Renal cortical epithelial cell (primary cell): ENCODE data around the gene FAM210A. TPM values are rescaled to one million over a fixed set of nuclear protein-coding genes. Genes with fewer than 3 reads are reported as not detected.

Source experiments
- DNase-seq: peaks from one replicate; pipeline ENCODE4 v3.0.0-alpha.2; 2011; ENCODE audit warnings: low read depth
- total RNA-seq: library from RNA; depleted of rRNA; stranded (reverse); fragments of >200 nt; gene quantifications from 2 replicates; pipeline ENCODE4 v1.2.3, GENCODE V29; 2014

The FAM210A gene
- total RNA-seq, 1 donor from 2014 or later, result 47.6 TPM

GRCh38 chr18:13621886-13622619, 104.3 kb downstream of the FAM210A start:
- no peak for DNase-seq

- no peak for DNase-seq
Observed at GRCh38 chr18:13621446-13621849, 104.9 kb downstream of the FAM210A start.

DNA sequence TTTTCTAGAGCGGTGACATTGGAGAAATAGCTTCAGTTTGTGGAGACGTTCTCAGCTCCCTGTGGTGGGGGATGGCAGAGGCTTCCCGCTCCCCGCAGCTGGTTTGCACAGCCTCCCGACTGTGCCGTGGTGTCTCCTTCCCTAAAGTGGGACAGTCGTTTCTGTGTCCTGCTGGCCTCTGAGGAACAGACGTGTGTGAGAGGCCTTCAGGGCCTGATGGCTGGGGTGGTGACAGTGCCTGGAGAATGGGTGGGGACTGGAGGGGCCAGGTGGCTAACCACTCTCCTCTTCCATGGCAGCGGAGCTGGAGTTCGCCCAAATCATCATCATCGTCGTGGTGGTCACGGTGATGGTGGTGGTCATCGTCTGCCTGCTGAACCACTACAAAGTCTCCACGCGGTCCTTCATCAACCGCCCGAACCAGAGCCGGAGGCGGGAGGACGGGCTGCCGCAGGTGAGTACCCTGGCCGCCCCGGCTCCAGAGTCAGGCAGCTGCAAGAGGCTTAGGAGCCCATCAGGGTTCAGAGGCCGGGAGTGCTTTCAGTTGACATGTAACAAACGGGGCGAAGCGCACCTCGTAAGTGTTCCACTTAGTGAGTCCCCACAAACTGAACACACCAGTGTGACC, 105.4 kb downstream of the FAM210A start:
- DNase-seq, result no peak

DNA sequence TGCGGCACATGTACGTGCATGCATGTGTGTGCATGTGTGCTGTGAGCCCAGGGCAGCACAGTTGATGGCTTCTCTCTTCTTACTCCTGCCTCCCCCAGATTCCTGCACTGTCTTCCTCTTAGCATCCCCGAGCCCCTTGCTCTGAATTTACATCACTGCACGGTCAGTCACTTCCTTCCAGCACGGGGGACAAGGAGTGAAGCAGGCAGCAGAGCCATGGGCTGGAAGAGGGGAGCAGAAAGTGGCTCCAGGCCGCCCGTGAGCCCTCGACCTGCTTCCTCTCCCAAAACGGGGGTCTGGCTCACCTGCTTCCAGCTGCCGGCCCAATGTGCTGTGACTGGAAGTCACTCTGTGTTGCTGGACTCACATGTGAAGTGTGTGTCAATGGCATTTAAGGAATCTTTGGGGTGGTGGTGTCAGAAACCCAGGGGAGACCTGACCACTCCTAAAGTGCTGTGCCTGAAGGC, 106.1 kb downstream of the FAM210A start:
- no peak for DNase-seq

DNA sequence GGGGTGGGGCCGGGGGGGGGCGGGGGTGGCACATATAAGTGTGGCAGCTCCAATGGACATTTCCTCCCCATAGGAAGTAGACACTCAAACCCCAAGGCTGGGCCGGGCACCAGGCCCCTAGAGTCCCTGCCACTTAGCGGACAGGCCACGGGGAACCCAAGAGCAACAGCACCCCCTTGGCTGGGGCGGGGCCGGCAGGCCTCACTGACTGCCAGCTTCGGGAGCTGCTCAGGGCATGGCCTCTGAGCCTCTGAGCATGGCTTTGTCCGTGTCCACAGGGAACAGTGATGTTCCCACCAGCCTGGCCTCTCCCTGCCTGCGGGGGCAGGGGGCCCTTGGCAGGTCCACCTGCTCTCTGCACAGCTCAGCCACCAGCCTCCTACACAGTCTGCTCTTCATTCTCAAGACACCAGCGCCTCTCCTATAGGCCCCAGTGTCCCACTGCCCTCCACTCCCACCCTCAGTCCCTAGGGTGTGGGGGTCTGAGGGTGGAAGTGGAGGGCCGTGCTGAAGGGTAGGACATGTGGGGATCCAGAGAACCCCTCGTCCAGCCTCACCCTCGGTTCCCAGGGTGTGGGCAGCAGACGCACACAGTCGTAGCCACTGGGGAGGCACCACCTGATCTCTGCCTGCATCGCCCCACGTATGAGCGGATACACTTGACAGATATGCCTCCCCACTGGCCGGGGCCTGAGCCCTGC, 106.7 kb downstream of the FAM210A start:
- DNase-seq, result no peak

DNA sequence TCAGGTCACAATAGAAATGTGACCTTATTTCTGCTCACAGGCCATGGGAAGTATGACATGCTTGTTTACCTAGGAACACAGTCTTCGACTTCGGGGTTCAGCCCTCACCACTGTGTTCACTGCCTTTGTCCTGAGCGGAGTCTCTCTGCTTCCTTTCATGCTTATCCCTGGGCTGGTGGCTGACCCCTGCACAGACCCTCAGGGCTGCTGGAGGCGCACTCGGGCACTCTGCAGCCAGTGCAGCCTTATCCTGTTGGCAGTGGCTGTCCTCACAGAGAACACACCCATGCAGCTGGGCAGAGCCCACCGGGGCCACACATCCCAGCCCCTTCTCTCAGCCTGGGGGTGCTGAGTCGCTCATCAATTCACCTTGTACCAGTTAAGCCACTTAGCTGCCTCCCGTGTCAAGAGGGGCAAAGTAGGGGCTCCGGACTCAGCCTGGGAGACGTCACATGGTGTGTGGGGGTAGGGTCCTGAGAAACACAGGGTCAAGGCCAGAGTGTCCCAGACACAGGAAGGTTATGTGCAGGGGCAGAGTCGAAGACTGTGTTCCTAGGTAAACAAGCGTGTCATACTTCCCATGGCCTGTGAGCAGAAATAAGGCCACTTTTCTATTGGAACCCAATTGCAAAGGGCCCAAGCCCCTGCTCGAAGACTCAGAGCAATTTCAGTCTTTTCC, 107.5 kb downstream of the FAM210A start:
- no peak for DNase-seq

GRCh38 chr18:13617826-13618515, 108.4 kb downstream of the FAM210A start:
- DNase-seq, result no peak

- DNase-seq, result no peak
Observed at GRCh38 chr18:13616525-13617035, 109.8 kb downstream of the FAM210A start.

GRCh38 chr18:13616041-13616440, 110.3 kb downstream of the FAM210A start:
- no peak for DNase-seq

DNA sequence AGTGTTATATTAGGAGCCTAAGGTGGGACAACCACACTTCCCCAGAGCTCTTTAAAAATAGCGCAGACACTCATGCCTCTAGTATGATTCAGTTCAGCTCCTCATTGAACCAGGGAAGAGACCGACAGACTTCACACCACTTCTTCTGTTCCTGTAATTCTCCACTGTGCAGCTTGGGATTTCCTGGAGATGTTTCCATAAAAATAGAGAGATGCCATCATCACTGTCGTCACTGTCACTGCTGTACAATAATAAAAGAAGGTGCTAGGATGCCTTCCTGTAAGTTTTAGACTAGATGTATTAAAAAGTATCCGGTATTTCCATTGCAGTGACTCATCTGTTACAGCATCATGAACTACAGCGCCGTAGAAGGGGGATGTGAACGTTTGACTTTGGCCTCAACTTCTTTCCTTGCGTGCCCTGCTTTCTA, 110.9 kb downstream of the FAM210A start:
- no peak for DNase-seq

DNA sequence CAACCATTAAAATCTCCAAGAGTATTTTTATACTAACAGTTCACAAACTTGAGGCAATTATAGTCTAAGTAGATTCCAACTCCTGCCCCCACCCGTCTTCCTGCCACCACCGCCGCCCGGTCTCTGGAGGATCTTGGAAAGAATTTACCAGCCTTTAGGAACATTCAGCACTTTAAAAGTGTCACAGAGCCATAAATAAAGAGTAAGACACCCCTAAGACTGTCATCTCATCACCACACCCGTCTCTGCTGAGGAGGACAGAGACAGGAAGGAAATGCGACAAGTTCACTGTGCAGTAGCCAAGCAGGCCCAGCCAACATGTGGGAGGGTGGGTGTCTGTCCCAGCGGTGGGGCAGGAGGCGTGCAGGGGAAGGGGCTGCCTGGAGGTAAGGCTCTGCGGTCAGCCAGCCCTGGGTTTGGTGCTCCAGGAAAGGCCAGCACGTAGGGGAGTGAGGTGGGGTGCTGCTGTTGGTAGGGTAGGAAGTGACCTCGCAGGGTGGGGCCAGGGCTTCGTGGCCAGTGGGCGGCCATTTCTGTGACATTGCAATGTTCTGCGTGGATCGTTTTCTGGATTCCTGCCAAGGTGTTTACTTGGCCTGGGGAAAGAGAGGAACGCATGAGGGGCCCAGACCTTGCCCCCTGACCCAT, 111.6 kb downstream of the FAM210A start:
- DNase-seq, result no peak

DNA sequence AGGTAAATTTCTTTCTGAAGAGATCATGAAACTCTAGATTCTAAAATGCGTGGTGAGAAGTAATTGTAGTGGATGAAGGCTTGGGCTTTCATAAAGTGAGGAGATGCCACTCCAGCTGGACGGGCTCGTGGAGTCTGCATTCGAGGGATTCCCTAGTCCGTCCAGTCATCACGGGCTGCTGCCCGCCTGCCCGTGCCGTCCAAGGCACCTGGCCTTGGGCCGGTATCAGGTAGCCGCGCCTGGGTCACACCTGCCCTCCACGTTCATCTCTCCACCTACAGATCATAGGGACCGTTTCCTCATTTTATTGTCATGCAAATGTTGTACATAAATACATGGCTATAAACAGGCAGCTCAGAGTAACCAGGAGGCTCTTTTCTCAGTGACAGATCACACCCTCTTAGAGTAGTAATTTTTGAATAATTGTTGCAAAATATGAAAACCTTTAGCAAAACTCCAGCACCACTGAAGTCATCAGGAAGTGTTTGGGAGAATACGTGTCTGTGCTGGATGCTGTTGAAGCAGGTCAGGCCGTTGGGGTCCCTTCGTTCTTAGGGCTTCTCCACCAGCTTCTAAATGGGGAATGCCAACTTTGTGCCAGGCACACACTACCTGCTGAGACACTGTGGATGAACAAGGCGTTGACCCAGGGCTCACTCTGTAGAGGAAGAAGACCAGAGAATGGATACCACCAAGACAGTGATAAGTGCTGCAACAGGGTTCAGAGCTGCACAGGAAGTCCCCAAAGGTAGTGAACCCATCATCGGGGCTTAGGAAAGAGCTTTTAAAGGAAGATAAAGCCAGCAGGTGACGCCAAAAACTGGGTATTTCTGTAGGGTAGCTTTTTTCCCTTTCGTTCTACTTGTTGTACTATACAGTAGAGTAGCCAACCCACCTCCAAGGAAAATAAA, 112.5 kb downstream of the FAM210A start:
- no peak for DNase-seq

Other genes with a start within 250 kb of the FAM210A start
- gene RNMT, start 115 bp upstream of the FAM210A start, total RNA-seq, result 47.9 and 48.3 TPM in 2 replicates
- not detected in 2 replicates for gene MC5R, start 97.6 kb upstream of the FAM210A start, total RNA-seq
- not detected in 2 replicates for gene MC2R, start 189.0 kb upstream of the FAM210A start, total RNA-seq